Activated T-cell treated with anti-CD3 and anti-CD28 coated beads, Interleukin-2, amount 50 U/mL, for 1 hour (primary cell): ENCODE measurements around the gene ZNF256.

Experiments used
- DNase-seq: peaks from one replicate; pipeline ENCODE4 v3.0.0-alpha.2; 2020

The ZNF256 gene

GRCh38 chr19:57947419-57948134 lies at the start of gene ZNF256:
TSS of gene ZNF256 (minus strand) at chr19:57947706. CDS start at chr19:57947474, 232 bp downstream.
- DNase-seq: peak; percentile 80

DNA sequence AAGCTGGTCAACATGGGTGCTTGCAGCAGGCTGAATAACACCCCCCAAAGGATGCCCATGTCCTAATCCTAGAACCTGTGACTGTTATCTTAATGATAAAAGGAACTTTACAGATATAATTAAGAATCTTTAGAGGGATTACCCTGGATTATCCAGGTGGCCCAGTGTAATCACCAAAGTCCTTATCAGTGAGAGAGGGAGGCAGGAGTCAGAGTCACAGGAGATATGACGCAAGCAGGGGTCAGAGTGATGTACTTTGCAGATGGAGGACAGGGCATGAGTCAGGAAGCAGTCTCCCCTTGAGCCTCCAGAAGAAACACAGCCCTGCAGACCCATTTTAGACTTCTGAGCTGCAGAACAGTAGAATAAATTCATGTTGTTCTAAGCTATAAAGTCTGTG lies 45.3 kb upstream of the ZNF256 start:
- DNase-seq: no peak

- no peak for DNase-seq
Measured at GRCh38 chr19:57978586-57979289, 31.2 kb upstream of the ZNF256 start.

DNA sequence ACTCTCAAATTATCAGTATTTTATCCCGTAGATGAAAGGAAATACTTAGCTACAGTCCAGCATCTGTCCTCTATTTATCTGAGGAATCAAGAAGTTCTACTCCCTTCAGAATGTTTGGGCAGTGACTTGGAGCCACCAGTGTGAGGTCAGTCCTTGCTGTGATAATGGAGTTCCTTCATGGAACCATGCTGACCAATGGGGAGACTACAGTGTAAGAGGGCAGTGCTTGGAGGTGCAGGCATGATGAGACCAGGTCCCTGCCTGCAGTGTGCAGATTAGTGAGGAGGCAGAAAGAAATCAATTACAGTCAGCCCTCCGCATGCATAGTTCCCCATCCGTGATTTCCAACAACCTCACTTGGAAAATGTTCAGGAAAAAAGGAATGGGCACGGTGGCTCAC lies 26.9 kb upstream of the ZNF256 start, which contains the start of gene C19orf18:
TSS of gene C19orf18 (minus strand) at position 101 of the 400 bp plus-strand sequence. CDS start 102 bp downstream, outside the sequence.
- no peak for DNase-seq

DNA sequence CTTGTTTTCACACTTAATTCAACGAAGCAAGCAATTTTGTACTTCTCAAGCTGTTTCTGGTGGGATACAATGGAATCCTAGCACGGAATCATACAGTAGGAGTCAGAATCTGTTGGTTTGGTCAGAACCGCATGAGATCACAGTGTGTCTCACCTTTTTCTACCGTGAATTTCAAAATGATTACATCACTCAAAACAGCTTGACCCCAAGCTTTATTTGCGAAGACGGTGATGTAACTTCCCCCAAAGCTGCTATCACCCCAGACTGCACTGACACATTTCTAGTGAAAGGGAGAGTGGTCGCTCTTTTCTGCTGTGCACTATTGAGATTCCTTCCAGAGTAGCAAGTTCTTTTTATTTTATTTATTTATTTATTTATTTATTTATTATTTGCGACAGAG lies 17.3 kb upstream of the ZNF256 start:
- no peak for DNase-seq

- DNase-seq: no peak
Measured at GRCh38 chr19:57961785-57962184, 14.3 kb upstream of the ZNF256 start.

- DNase-seq: no peak
Measured at GRCh38 chr19:57954996-57955395, 7.5 kb upstream of the ZNF256 start.

GRCh38 chr19:57949702-57950101 lies 2.2 kb upstream of the ZNF256 start:
- no peak for DNase-seq

- DNase-seq: no peak
Measured at GRCh38 chr19:57949296-57949695, 1.8 kb upstream of the ZNF256 start.

- DNase-seq: no peak
Measured at GRCh38 chr19:57947088-57947418, 453 bp downstream of the ZNF256 start.

- no peak for DNase-seq
Measured at GRCh38 chr19:57946316-57946715, 1.2 kb downstream of the ZNF256 start.

DNA sequence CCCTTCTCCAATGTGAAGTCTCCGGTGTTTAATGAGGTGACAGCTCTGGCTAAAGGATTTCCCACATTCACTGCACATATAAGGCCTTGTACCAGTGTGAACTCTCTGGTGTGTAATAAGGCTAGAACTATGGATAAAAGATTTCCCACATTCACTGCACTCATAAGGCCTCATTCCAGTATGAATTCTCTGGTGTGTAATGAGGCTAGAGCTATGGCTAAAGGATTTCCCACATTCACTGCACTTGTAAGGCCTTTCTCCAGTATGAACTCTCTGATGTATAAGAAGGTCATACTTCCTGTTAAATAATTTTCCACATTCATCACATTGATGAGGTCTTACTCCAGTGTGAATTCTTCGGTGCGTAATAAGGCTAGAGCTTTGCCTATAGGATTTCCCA lies 5.9 kb downstream of the ZNF256 start:
- no peak for DNase-seq

- no peak for DNase-seq
Measured at GRCh38 chr19:57935731-57936130, 11.8 kb downstream of the ZNF256 start.

GRCh38 chr19:57934820-57935665 lies 12.5 kb downstream of the ZNF256 start, which contains the start of gene ZNF418:
TSS of gene ZNF418 (minus strand) at chr19:57935402. CDS start at chr19:57933822, 1,580 bp downstream.
- DNase-seq: peak; percentile 38

DNA sequence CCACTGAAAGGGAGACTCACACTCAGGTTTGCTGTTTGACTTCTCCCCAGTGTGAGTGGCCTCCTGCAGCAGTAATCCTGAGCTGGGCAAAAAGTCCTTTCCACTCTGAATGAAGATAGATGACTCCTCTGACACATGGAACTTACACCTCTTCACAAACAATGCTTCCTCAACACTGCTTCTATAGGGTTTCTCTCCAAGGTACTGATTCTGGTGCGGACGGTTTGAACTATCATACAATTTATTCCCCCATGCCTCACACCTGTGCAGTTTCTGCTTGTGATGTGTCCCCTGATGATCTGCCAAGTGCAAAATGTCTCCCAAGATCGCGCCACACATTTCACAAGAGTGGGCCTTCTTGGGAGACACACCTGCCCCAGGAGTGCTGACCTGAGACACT lies 19.9 kb downstream of the ZNF256 start:
- DNase-seq: no peak

DNA sequence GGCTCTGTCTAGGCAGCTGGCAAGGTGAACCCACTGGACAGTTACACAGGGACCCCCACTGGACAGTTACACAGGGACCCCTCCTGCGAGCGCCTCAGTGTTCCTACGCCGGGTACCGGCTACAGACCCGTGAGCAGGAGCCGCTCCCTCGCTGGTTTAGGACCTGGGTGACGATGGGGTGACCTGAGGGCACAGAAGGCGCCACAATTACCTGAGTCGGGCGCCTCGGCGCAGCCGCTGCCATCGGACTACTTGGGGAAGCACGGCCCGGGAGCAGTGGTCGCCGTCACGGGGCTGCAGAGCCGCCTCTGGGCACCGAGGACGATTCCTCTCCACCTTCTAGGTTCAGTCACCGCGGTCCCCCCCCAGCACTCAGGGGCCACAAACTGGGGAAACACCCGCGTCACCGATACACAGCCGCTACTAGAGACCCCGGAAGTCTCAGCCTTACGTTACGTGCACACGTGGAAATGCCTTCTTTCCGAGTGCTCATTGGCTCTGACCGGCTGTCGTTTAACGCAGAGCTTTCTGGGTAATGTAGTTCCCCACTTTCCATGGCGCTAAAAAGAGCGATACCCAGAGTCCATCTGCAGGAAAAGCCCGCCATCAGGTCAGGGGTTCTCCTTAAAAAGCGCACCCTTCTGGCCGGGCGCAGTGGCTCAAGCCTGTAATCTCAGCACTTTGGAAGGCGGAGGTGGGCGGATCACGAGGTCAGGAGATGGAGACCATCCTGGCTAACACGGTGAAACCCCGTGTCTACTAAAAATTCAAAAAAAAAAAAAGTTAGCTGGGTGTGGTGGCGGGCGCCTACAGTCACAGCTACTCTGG lies 31.1 kb downstream of the ZNF256 start, which contains the start of gene ZNF417:
TSS of gene ZNF417 (minus strand) at position 425 of the 828 bp plus-strand sequence. CDS start at position 244, 181 bp downstream.
- DNase-seq: peak; percentile 83

DNA sequence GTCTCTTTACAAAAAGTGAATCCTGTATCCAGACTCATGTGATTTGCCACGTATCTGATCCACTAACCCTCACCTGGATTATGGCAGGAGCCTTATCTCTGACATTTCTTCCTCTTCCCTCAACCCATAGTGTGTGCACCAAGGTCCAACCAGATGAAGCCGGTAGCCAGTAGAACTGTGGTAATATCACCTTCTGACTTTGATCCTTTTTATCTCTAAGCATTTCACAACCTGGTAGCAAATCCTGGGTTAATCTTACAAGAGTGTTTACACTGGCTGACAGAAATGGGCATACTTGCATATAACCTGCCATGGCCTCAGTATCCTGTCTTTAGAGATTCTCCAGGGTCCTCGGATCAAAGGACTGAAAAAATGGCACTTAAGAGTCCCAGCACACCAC lies 33.0 kb downstream of the ZNF256 start:
- no peak for DNase-seq

- DNase-seq: no peak
Measured at GRCh38 chr19:57907394-57907793, 40.1 kb downstream of the ZNF256 start.

- DNase-seq: no peak
Measured at GRCh38 chr19:57905258-57905657, 42.2 kb downstream of the ZNF256 start.

DNA sequence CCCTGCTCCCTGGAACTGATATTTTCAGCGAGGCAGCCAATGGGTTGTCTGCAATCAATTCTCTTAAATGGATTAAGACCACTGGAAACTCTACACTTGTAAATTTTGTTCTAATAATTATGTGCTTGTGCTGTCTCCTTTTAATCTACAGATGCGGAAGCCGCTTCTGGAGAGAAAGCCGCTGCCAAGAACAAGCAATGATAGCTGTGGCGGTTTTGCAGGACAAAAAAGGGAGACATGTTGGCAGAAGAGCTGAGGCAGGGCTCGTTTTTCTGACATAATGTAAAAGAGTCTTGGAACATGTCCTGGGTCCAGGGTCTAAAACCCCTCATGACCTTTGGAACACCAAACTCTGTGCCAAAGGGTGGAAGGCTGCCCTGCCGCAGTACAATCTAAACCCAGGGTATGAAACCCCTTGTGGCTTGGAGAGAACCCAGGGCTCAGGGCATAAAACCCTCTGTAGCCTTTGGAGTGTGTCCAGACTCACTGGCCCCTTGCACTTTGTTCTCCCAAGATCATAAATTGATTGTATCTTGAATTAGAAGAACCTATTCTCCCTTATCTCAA lies 43.8 kb downstream of the ZNF256 start:
- no peak for DNase-seq

GRCh38 chr19:57900311-57900710 lies 47.2 kb downstream of the ZNF256 start:
- no peak for DNase-seq
